ENCODE results near the gene KRT74.

Gene KRT74

DNA sequence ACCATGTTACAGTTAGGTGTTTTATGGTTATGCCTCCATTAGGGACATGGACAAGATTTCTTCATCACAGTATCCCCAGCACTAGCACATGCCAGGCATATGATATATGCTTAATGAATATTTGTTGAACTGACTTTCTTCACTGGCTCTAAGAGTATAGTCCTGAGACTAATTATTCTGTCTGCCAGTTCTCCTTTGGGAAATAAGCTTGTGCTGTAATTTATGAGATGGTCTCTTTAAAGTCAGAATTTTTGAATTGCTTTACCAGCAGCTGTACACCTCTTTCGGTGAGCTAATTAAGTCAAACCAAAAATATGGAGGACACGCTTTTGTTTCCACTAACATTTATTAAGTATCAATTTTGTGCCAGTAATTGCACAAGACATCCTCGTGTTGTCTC, 32.5 kb upstream of the KRT74 start:
- Histone ChIP-seq H3K4me1 (ENCODE audit: insufficient read depth, low read length) (no peaks in the 10 kb centered on the region), H3K9ac (ENCODE audit: low read depth, low read length) (no peak overlapping the region), H3K27me3 (ENCODE audit: insufficient read depth, low read length, poor library complexity) (peaks cover 25% of the 10 kb centered on the region), H3K9me3 (ENCODE audit: insufficient read depth, low read length, severe bottlenecking) (no peaks in the 10 kb centered on the region), H4K20me1 (ENCODE audit: insufficient read depth, low read length) (0 out of 2 replicates have a peak, but pooled peaks cover 3% of the 10 kb centered on the region), H3K4me3 (ENCODE audit: low read depth in 1 of 2, low read length in 2 of 2) (no peak overlapping the region), H3K4me2 (ENCODE audit: insufficient read depth, low read length) (no peak overlapping the region), H3K27ac (ENCODE audit: low read length) (no peak overlapping the region), H3K79me2 (ENCODE audit: insufficient read depth, low read length) (no peaks in the 10 kb centered on the region), H2AFZ (ENCODE audit: low read depth, low read length) (no peak overlapping the region), H3K36me3 (ENCODE audit: insufficient read depth, low read length) (no peaks in the 10 kb centered on the region)
- DNase-seq (no peak), ATAC-seq (ENCODE audit: insufficient read depth, low read depth) (no peak)
- TF ChIP-seq EZH2 (IDR thresholded peaks at IDR 0.05; ENCODE audit: borderline replicate concordance, low read depth, low read length, severe bottlenecking): no peak
- TF ChIP-seq, protein P1, sequence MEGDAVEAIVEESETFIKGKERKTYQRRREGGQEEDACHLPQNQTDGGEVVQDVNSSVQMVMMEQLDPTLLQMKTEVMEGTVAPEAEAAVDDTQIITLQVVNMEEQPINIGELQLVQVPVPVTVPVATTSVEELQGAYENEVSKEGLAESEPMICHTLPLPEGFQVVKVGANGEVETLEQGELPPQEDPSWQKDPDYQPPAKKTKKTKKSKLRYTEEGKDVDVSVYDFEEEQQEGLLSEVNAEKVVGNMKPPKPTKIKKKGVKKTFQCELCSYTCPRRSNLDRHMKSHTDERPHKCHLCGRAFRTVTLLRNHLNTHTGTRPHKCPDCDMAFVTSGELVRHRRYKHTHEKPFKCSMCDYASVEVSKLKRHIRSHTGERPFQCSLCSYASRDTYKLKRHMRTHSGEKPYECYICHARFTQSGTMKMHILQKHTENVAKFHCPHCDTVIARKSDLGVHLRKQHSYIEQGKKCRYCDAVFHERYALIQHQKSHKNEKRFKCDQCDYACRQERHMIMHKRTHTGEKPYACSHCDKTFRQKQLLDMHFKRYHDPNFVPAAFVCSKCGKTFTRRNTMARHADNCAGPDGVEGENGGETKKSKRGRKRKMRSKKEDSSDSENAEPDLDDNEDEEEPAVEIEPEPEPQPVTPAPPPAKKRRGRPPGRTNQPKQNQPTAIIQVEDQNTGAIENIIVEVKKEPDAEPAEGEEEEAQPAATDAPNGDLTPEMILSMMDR (IDR thresholded peaks at IDR 0.05; ENCODE audit: borderline replicate concordance, extremely low read depth, low read length, poor library complexity, severe bottlenecking): no peak

DNA sequence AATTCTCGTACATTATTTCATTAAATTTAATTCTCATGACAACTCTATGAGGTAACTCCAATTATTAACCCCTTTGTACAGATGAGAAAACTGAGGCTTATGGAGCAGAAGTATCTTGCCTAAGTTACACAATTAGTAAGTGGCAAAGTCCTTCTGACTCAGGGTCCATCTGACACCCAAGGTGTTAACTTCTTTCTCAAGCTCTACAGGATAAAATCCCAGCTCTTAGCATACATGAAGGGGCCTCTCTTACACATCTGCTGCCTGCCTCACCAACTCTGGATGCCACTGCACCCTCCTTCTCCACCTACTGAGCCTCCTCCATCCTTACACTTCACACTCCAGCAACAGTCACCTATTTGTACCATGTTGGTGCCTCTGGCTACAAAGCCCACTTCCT, 31.9 kb upstream of the KRT74 start:
- TF ChIP-seq, protein P1 (IDR thresholded peaks at IDR 0.05; ENCODE audit: borderline replicate concordance, extremely low read depth, low read length, poor library complexity, severe bottlenecking): no peak
- TF ChIP-seq EZH2 (IDR thresholded peaks at IDR 0.05; ENCODE audit: borderline replicate concordance, low read depth, low read length, severe bottlenecking): no peak
- no peak for ATAC-seq (ENCODE audit: insufficient read depth, low read depth)
- Histone ChIP-seq H3K4me2 (ENCODE audit: insufficient read depth, low read length) (no peak overlapping the region), H4K20me1 (ENCODE audit: insufficient read depth, low read length) (0 out of 2 replicates have a peak, but pooled peaks cover 3% of the 10 kb centered on the region), H3K27me3 (ENCODE audit: insufficient read depth, low read length, poor library complexity) (peaks cover 23% of the 10 kb centered on the region), H2AFZ (ENCODE audit: low read depth, low read length) (no peak overlapping the region), H3K9ac (ENCODE audit: low read depth, low read length) (no peak overlapping the region), H3K4me3 (ENCODE audit: low read depth in 1 of 2, low read length in 2 of 2) (no peak overlapping the region), H3K9me3 (ENCODE audit: insufficient read depth, low read length, severe bottlenecking) (no peaks in the 10 kb centered on the region), H3K36me3 (ENCODE audit: insufficient read depth, low read length) (no peaks in the 10 kb centered on the region), H3K27ac (ENCODE audit: low read length) (no peak overlapping the region), H3K79me2 (ENCODE audit: insufficient read depth, low read length) (no peaks in the 10 kb centered on the region), H3K4me1 (ENCODE audit: insufficient read depth, low read length) (no peaks in the 10 kb centered on the region)
- no peak for DNase-seq

DNA sequence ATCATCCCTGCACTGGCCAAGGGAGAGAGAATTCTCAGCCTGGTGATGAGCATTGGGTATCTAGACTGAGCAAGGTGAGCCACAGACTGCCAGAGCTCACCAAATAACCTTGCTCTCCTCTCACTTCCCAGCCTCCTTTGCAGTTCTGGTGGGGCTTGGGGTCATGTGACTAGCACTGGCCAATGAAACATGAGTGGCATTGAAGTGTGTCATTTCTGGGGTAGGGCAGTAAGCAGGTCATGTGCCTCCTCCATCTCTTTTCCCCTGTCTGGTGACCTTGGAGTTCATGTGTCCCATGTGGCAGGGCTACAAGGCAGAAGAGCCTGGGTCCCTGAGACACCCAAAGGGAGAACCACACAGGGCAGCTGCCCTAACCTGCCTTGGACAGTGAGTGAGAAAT, 31.2 kb upstream of the KRT74 start:
- Histone ChIP-seq H3K36me3 (ENCODE audit: insufficient read depth, low read length) (no peaks in the 10 kb centered on the region), H3K27ac (ENCODE audit: low read length) (no peak overlapping the region), H3K79me2 (ENCODE audit: insufficient read depth, low read length) (no peaks in the 10 kb centered on the region), H3K9me3 (ENCODE audit: insufficient read depth, low read length, severe bottlenecking) (no peaks in the 10 kb centered on the region), H3K4me1 (ENCODE audit: insufficient read depth, low read length) (no peaks in the 10 kb centered on the region), H3K9ac (ENCODE audit: low read depth, low read length) (no peak overlapping the region), H4K20me1 (ENCODE audit: insufficient read depth, low read length) (0 out of 2 replicates have a peak, but pooled peaks cover 3% of the 10 kb centered on the region), H3K27me3 (ENCODE audit: insufficient read depth, low read length, poor library complexity) (peaks cover 25% of the 10 kb centered on the region), H2AFZ (ENCODE audit: low read depth, low read length) (no peak overlapping the region), H3K4me3 (ENCODE audit: low read depth in 1 of 2, low read length in 2 of 2) (no peak overlapping the region), H3K4me2 (ENCODE audit: insufficient read depth, low read length) (no peak overlapping the region)
- ATAC-seq (ENCODE audit: insufficient read depth, low read depth) (no peak), DNase-seq (no peak)
- no peak for TF ChIP-seq EZH2 (IDR thresholded peaks at IDR 0.05; ENCODE audit: borderline replicate concordance, low read depth, low read length, severe bottlenecking)
- TF ChIP-seq, protein P1 (IDR thresholded peaks at IDR 0.05; ENCODE audit: borderline replicate concordance, extremely low read depth, low read length, poor library complexity, severe bottlenecking): no peak

DNA sequence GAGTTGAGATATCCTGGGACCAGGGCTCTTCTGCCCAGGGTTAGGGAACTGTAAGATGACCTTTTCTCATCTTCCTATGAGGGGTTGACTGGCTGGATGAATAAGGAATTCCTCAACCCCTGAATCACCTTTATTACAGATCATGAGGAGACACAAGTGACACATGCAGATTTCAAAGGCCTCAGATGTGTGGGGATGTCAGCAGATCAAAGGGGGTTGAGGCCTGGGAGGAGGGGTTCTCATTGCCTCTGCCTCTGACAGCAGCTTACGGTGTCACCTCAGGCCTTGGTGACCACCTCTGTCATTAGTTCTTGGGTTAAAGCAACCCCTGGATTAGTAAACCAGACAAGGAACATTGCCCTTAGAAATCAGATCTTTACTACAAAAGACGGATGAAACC, 29.7 kb upstream of the KRT74 start:
- ATAC-seq (ENCODE audit: insufficient read depth, low read depth) (no peak), DNase-seq (no peak)
- Histone ChIP-seq H2AFZ (ENCODE audit: low read depth, low read length) (no peak overlapping the region), H3K4me1 (ENCODE audit: insufficient read depth, low read length) (no peaks in the 10 kb centered on the region), H4K20me1 (ENCODE audit: insufficient read depth, low read length) (peaks cover 3% of the 10 kb centered on the region; the same call in 1 of the 2 replicates), H3K9ac (ENCODE audit: low read depth, low read length) (no peak overlapping the region), H3K27me3 (ENCODE audit: insufficient read depth, low read length, poor library complexity) (peaks cover 28% of the 10 kb centered on the region), H3K9me3 (ENCODE audit: insufficient read depth, low read length, severe bottlenecking) (no peaks in the 10 kb centered on the region), H3K4me2 (ENCODE audit: insufficient read depth, low read length) (no peak overlapping the region), H3K79me2 (ENCODE audit: insufficient read depth, low read length) (no peaks in the 10 kb centered on the region), H3K27ac (ENCODE audit: low read length) (no peak overlapping the region), H3K4me3 (ENCODE audit: low read depth in 1 of 2, low read length in 2 of 2) (no peak overlapping the region), H3K36me3 (ENCODE audit: insufficient read depth, low read length) (no peaks in the 10 kb centered on the region)
- no peak for TF ChIP-seq EZH2 (IDR thresholded peaks at IDR 0.05; ENCODE audit: borderline replicate concordance, low read depth, low read length, severe bottlenecking)
- TF ChIP-seq, protein P1 (IDR thresholded peaks at IDR 0.05; ENCODE audit: borderline replicate concordance, extremely low read depth, low read length, poor library complexity, severe bottlenecking): no peak
